ENCODE measurements around the gene MAP3K14. TPM values are rescaled to one million over a fixed set of nuclear protein-coding genes. Genes with fewer than 3 reads are reported as not detected.

Gene MAP3K14
- polyA plus RNA-seq, 3 donors = 1.4 to 29.9 (median 3.8) TPM

- no peak overlapping the region for H3K27ac ChIP-seq (ENCODE audit: low read depth in 1 of 2, low read length in 2 of 2)
- peak overlapping the region in 1 of 3 experiments; percentile 50 for H3K4me3 ChIP-seq (replicated peaks in 1 of 3; ENCODE audit: low read depth in 2 of 3, low read length in 3 of 3)
- Mint-ChIP-seq H3K4me3 (peak overlapping the region; percentile 64 to 67), H3K27ac (peak overlapping the region; percentile 33 to 89 (median 79)), H3K9me3 (peaks cover 0 to 3% (median 0%) of the 10 kb centered on the region in 7 donors), H3K36me3 (peaks cover 57 to 72% of the 10 kb centered on the region in 2 donors), H3K4me1 (peaks cover 39% of the 10 kb centered on the region), H3K27me3 (ENCODE audit: low read depth in 3 of 3) (peaks cover 0 to 4% (median 0%) of the 10 kb centered on the region in 3 donors)
- TF ChIP-seq, protein P1, sequence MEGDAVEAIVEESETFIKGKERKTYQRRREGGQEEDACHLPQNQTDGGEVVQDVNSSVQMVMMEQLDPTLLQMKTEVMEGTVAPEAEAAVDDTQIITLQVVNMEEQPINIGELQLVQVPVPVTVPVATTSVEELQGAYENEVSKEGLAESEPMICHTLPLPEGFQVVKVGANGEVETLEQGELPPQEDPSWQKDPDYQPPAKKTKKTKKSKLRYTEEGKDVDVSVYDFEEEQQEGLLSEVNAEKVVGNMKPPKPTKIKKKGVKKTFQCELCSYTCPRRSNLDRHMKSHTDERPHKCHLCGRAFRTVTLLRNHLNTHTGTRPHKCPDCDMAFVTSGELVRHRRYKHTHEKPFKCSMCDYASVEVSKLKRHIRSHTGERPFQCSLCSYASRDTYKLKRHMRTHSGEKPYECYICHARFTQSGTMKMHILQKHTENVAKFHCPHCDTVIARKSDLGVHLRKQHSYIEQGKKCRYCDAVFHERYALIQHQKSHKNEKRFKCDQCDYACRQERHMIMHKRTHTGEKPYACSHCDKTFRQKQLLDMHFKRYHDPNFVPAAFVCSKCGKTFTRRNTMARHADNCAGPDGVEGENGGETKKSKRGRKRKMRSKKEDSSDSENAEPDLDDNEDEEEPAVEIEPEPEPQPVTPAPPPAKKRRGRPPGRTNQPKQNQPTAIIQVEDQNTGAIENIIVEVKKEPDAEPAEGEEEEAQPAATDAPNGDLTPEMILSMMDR (IDR thresholded peaks at IDR 0.05) = no peak
- peaks cover 11% of the 10 kb centered on the region for H3K79me2 ChIP-seq (ENCODE audit: insufficient read depth, low read length)
- peak; percentile 83 to 90 (median 88) for DNase-seq
- H3K4me1 ChIP-seq (ENCODE audit: control insufficient read depth in 1 of 2, insufficient read depth in 2 of 2, low read length in 2 of 2) = peaks cover 35 to 46% of the 10 kb centered on the region in 2 donors
- no peak overlapping the region for H2AFZ ChIP-seq (ENCODE audit: insufficient read depth, low read depth, low read length, poor library complexity, severe bottlenecking)
- WGBS (ENCODE audit: insufficient coverage) = under 1% methylated on average over 58 of the region's 61 CpGs
- peak overlapping the region; percentile 65 for H3K4me2 ChIP-seq (replicated peaks; ENCODE audit: extremely low read depth, low read length, poor library complexity, severe bottlenecking)
- H3K9ac ChIP-seq (ENCODE audit: insufficient read depth, low read length, poor library complexity, severe bottlenecking) = no peak overlapping the region
- H3K9me3 ChIP-seq (replicated peaks in 1 of 2; ENCODE audit: control insufficient read depth in 1 of 2, insufficient read depth in 1 of 2, low read length in 2 of 2) = no peaks in the 10 kb centered on the region
- intact Hi-C loops (cut with micrococcal nuclease) = no loop called here
- H3K36me3 ChIP-seq (replicated peaks in 1 of 2; ENCODE audit: control insufficient read depth in 1 of 2, insufficient read depth in 2 of 2, low read length in 2 of 2) = peaks cover 54 to 77% of the 10 kb centered on the region in 2 donors
- H3K27me3 ChIP-seq (ENCODE audit: control insufficient read depth in 2 of 2, insufficient read depth in 2 of 2, low read length in 2 of 2) = no peaks in the 10 kb centered on the region
- H4K20me1 ChIP-seq (ENCODE audit: insufficient read depth, low read length) = peaks cover 89% of the 10 kb centered on the region
Observed at GRCh38 chr17:45247429-45248131, 69.2 kb downstream of the MAP3K14 start.

- peaks cover 0 to 4% (median 0%) of the 10 kb centered on the region in 3 donors for H3K27me3 Mint-ChIP-seq (ENCODE audit: low read depth in 3 of 3)
- TF ChIP-seq, protein P1 (IDR thresholded peaks at IDR 0.05) = peak; percentile 37
- Histone ChIP-seq H3K27me3 (ENCODE audit: control insufficient read depth in 2 of 2, insufficient read depth in 2 of 2, low read length in 2 of 2) (no peaks in the 10 kb centered on the region), H2AFZ (ENCODE audit: insufficient read depth, low read depth, low read length, poor library complexity, severe bottlenecking) (no peak overlapping the region), H3K79me2 (ENCODE audit: insufficient read depth, low read length) (peaks cover 18% of the 10 kb centered on the region), H3K9ac (ENCODE audit: insufficient read depth, low read length, poor library complexity, severe bottlenecking) (no peak overlapping the region), H3K36me3 (replicated peaks in 1 of 2; ENCODE audit: control insufficient read depth in 1 of 2, insufficient read depth in 2 of 2, low read length in 2 of 2) (peaks cover 60 to 83% of the 10 kb centered on the region in 2 donors), H3K27ac (ENCODE audit: low read depth in 1 of 2, low read length in 2 of 2) (no peak overlapping the region), H3K4me3 (replicated peaks in 1 of 3; ENCODE audit: low read depth in 2 of 3, low read length in 3 of 3) (peak overlapping the region in 1 of 3 experiments; percentile 50), H3K4me1 (ENCODE audit: control insufficient read depth in 1 of 2, insufficient read depth in 2 of 2, low read length in 2 of 2) (peaks cover 35 to 46% of the 10 kb centered on the region in 2 donors), H3K9me3 (replicated peaks in 1 of 2; ENCODE audit: control insufficient read depth in 1 of 2, insufficient read depth in 1 of 2, low read length in 2 of 2) (no peaks in the 10 kb centered on the region), H4K20me1 (ENCODE audit: insufficient read depth, low read length) (peaks cover 95% of the 10 kb centered on the region), H3K4me2 (replicated peaks; ENCODE audit: extremely low read depth, low read length, poor library complexity, severe bottlenecking) (peak overlapping the region; percentile 65)
- H3K4me1 Mint-ChIP-seq = peaks cover 39% of the 10 kb centered on the region
- H3K27ac Mint-ChIP-seq = peak overlapping the region in 6 of 7 donors; percentile 15 to 79 (median 56)
- 41% methylated on average over 30 of the region's 33 CpGs for WGBS (ENCODE audit: insufficient coverage)
- H3K4me3 Mint-ChIP-seq = peak overlapping the region; percentile 57 to 67
- peaks cover 62 to 78% of the 10 kb centered on the region in 2 donors for H3K36me3 Mint-ChIP-seq
- H3K9me3 Mint-ChIP-seq = peaks cover 0 to 3% (median 0%) of the 10 kb centered on the region in 7 donors
- DNase-seq = no peak
- intact Hi-C loops (cut with micrococcal nuclease) = no loop called here
Observed at GRCh38 chr17:45246861-45247428, 69.9 kb downstream of the MAP3K14 start.
